HEK293 (cell line): Measurements from ENCODE around the gene RNASE8.

ENCODE experiments used
- KLF16 ChIP-seq: fragments of 450-650 bp; formaldehyde crosslinking; IDR thresholded peaks from 2 replicates; pipeline ENCODE4 v1.5.1; 2017; ENCODE audit warnings: missing biosample characterization, missing genetic modification characterization
- ZNF529 ChIP-seq: fragments of 450-650 bp; formaldehyde crosslinking; IDR thresholded peaks from 2 replicates; pipeline ENCODE4 v1.5.1; 2017; ENCODE audit warnings: missing genetic modification characterization, missing biosample characterization; ENCODE audit not compliant: insufficient replicate concordance
- ZNF747 ChIP-seq: fragments of 450-650 bp; formaldehyde crosslinking; IDR thresholded peaks from 2 replicates; pipeline ENCODE4 v1.5.1; 2016; ENCODE audit warnings: missing biosample characterization, missing genetic modification characterization
- TF ChIP-seq, protein P1 (sequence below): fragments of 450-650 bp; formaldehyde crosslinking; IDR thresholded peaks from 2 replicates; pipeline ENCODE4 v1.5.1; 2016; ENCODE audit warnings: missing biosample characterization, missing genetic modification characterization
- TF ChIP-seq, protein P2 (sequence below): fragments of 450-650 bp; formaldehyde crosslinking; IDR thresholded peaks from 2 replicates; pipeline ENCODE4 v1.5.1; 2016; ENCODE audit warnings: missing biosample characterization, missing genetic modification characterization

- TF ChIP-seq, protein P1, sequence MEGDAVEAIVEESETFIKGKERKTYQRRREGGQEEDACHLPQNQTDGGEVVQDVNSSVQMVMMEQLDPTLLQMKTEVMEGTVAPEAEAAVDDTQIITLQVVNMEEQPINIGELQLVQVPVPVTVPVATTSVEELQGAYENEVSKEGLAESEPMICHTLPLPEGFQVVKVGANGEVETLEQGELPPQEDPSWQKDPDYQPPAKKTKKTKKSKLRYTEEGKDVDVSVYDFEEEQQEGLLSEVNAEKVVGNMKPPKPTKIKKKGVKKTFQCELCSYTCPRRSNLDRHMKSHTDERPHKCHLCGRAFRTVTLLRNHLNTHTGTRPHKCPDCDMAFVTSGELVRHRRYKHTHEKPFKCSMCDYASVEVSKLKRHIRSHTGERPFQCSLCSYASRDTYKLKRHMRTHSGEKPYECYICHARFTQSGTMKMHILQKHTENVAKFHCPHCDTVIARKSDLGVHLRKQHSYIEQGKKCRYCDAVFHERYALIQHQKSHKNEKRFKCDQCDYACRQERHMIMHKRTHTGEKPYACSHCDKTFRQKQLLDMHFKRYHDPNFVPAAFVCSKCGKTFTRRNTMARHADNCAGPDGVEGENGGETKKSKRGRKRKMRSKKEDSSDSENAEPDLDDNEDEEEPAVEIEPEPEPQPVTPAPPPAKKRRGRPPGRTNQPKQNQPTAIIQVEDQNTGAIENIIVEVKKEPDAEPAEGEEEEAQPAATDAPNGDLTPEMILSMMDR (tag by site-specific recombination): no peak
- TF ChIP-seq ZNF747 (no peak), KLF16 (tag by site-specific recombination) (no peak), ZNF529 (tag by site-specific recombination) (no peak)
- TF ChIP-seq, protein P2, sequence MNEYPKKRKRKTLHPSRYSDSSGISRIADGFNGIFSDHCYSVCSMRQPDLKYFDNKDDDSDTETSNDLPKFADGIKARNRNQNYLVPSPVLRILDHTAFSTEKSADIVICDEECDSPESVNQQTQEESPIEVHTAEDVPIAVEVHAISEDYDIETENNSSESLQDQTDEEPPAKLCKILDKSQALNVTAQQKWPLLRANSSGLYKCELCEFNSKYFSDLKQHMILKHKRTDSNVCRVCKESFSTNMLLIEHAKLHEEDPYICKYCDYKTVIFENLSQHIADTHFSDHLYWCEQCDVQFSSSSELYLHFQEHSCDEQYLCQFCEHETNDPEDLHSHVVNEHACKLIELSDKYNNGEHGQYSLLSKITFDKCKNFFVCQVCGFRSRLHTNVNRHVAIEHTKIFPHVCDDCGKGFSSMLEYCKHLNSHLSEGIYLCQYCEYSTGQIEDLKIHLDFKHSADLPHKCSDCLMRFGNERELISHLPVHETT (tag by site-specific recombination): no peak
Measured at GRCh38 chr14:21093018-21093417, 35.4 kb downstream of the RNASE8 start.
